HG03103 (cell line): ENCODE results near the gene CCL24.
"Not testable (repeated sequence)": the region's sequence is repeated elsewhere in the genome, so short reads cannot be mapped to it uniquely, and the experiment has no call there.

ENCODE experiments used
- ATAC-seq: cut with Tn5 transposase; IDR thresholded peaks from one replicate; pipeline ENCODE4 v1.9.1; 2021; ENCODE audit warnings: low read depth; ENCODE audit not compliant: unreplicated experiment

CCL24 gene, protein sequence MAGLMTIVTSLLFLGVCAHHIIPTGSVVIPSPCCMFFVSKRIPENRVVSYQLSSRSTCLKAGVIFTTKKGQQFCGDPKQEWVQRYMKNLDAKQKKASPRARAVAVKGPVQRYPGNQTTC

DNA sequence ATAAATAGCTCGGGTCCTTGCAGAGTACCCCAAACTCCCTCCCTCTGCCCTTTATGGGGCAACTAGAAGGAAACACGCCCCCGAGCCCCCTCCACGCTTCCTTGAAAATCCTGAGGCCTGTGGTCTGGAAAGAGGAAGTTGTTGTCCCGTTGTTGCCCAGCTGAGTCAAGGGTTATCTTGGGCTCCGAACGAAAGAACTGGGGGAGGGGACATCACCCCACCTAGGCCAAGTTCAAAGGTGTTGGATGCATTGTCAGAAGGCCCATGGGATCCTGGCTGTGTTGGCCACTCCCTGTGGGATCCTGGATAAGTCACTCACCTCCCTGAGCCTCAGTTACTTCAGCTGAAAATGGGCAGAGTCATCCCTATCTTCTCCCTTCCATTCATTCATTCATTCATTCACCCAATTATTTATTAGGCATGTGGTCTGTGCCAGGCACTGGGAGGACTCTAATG is at the start of gene CCL24:
Gene CCL24, minus strand, starts transcription at position 26 of the 456 bp plus-strand sequence. CDS start 91 bp downstream, outside the sequence.
- ATAC-seq: no peak

DNA sequence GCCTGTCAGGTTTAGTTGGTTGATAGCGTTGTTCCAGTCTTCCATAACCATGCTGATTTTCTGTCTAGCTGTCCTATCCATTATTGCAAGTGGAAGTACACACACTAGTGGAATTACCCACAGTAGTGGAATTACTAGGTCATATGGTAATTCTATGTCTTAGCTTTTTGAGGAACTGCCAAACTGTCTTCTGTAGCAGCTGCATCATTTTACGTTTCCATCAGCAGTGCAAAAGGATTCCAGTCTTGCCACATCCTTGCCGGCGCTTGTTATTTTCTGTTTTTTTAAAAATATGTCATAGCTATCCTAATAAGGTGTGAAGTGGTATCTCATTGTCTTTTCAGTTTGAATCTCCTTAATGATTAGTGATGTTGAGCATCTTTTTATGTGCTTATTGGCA is 48.0 kb upstream of the CCL24 start:
- ATAC-seq: no peak

DNA sequence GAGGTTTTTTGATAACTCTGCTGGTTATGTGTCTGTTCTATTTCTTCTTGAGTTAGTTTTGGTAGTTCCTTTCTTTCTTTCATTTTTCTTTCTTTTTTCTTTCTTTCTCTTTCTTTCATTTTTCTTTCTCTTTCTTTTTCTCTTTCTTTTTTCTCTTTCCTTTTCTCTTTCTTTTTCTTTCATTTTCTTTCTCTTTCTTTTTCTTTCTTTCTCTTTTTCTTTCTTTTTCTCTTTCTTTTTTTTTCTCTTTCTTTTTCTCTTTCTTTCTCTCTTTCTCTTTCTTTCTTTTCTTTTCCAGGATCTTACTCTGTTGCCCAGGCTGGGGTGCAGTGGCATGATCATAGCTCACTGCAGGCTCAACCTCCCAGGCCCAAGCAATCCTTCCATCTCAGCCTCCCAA is 44.8 kb upstream of the CCL24 start:
- ATAC-seq: no peak

DNA sequence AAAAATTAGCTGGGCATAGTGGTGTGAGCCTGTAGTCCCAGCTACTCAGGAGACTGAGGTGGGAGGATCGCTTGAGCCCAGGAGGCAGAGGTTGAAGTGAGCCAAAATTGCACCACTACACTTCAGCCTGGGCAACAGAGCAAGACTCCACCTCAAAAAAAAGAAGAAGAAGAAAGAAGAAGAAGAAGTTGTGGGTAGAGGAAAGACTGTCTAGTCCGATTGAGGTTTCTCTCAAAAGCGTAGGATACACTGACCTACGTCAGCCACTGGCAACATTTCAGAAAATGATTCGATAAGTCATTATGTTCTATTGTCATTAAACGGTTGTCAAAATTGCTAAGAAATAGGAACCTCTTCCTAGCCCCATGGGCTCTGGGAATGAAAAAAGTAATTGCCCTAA is 42.9 kb upstream of the CCL24 start:
- ATAC-seq: no peak

DNA sequence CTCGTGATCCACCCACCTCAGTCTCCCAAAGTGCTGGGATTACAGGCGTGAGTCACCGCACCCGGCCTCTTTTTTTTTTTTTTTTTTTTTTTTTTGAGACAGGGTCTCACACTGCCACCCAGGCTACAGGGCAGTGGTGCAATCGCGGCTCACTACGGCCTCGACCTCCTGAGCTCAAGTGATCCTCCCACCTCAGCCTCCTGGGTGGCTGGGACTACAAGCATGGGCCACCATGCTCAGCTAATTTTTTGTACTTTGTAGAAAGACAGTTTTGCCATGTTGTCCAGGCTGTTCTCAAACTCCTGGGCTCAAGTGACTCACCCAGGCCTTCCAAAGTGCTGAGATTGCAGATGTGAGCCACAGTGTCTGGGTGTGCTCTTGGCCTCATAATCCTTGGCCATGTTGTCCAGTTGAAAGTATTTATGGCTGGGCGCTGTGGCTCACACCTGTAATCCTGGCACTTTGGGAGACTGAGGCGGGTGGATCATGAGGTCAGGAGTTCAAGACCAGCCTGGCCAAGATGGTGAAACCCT is 41.3 kb upstream of the CCL24 start:
- not testable (repeated sequence) for ATAC-seq

DNA sequence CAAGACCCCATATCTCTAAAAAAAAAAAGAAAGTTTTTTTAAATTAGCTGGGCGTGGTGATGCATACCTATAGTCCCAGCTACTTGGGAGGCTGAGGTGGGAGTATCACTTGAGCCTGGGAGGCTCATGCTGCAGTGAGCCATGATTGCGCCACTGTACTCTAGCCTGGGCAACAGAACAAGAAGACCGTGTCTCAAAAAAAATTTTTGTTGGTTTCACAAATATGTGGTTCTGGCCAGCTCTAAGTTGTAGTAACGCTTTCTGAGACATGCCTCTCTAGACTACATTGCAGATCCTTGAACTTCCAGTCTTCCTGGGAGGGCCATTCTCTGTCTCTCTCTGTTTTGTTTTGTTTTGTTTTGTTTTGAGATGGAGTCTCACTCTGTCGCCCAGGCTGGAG is 40.6 kb upstream of the CCL24 start:
- ATAC-seq: no peak

DNA sequence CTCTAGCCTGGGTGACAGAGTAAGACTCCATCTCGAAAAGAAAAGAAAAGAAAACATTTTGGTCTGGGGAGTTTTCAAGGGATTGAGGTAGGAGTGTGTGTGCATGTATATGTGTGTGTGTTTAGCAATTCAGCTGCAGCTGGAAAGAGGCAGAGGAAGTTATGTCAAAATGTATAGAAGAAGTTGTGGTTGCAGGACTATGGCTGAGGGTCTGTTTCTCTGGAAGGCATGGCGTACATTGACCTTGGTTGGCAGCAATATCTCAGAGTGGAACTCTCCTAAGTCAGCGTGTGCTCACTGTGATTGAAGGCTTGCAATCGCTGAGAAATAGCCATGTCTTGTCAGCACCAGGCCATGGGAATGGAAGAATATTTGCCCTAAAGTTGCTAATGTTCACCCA is 36.6 kb upstream of the CCL24 start:
- ATAC-seq: no peak

DNA sequence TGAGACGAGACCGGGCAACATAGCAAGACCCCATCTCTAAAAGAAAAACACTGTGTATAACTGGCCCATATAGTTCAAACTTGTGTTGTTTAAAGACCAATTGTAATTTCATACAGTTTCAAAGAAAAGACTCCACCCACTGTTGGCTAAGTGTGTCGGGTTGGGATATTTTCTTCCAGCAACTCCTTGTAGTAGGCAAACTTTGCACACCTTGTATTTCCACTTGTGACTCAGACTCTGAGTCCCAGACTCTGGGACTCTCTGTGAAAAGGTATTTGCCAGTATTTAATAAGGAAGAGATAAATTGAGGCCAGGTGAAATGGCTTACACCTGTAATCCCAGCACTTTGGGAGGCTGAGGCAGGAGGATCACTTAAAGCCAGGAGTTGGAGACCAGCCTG is 36.0 kb upstream of the CCL24 start:
- no peak for ATAC-seq

DNA sequence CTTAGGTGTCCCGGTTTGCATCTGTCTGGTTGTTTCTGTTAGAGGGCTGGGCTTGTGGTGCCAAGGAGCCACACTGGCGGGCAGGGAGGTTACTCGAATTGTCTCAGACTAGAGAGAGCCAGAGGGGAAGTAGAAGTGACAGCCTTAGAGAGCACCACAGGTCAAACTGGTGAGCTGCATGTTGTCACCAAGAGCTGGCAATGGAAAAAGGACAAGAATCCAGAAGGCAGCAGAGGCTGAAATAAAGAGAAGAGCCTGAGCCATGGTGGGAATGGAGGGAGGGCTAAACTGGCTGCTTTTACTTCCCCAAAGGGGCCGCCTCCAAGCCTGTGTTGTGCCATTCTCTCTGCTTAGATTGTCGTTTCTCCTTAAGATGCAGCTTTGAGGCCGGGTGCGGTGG is 34.1 kb upstream of the CCL24 start:
- no peak for ATAC-seq

DNA sequence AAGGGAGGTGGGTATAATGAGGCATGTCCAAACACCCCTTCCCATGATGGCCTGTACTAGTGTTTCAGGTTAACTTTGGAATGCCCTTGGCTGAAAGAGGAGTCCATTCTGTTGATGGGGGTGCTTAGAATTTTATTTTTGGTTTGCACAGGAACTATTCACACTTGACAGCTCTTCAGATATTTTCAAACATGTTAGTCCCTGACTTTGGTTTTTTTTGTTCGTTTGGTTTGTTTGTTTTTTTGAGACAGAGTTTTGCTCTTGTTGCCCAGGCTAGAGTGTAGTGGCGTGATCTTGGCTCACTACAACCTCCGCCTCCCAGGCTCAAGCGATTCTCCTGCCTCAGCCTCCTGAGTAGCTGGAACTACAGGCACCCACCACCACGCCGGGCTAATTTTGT is 31.5 kb upstream of the CCL24 start:
- ATAC-seq: not testable (repeated sequence)

DNA sequence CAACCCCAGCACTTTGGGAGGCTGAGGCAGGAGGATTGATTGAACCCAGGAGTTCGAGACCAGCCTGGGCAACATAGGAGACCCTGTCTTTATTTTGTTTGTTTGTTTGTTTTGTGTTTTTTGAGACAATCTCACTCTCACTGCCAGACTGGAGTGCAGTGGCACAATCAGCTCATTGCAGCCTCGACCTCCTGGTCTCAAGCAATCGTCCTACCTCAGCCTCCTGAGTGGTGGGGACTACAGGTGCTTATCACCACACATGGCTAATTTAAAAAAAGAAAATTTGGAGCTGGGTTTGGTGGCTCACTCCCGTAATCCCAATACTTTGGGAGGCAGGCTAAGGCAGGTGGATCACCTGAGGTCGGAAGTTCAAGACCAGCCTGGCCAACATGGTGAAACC is 30.6 kb upstream of the CCL24 start:
- ATAC-seq: no peak

DNA sequence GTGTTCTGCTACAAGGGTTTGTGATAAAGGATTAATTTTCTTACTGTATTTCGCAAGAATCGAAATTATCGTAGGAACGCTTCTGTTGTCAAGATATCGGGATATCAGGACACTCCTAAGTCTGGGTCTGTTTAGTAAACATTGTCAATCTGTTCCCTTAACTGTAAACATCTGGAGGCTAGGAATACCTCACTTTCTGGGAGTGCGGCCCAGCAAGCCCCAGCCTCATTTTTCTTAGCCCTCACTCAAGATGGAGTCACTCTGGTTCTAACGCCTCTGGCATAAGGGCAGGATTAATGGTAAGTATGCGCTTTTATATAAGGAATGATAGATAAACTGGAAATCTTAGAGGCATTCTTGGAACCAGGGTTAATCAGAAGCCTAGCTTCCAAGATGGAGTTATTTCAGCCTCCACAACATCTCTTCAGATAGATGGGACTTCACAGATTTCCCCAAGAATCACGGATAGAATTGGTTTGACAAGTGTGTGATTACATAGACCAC is 30.1 kb upstream of the CCL24 start:
- no peak for ATAC-seq

DNA sequence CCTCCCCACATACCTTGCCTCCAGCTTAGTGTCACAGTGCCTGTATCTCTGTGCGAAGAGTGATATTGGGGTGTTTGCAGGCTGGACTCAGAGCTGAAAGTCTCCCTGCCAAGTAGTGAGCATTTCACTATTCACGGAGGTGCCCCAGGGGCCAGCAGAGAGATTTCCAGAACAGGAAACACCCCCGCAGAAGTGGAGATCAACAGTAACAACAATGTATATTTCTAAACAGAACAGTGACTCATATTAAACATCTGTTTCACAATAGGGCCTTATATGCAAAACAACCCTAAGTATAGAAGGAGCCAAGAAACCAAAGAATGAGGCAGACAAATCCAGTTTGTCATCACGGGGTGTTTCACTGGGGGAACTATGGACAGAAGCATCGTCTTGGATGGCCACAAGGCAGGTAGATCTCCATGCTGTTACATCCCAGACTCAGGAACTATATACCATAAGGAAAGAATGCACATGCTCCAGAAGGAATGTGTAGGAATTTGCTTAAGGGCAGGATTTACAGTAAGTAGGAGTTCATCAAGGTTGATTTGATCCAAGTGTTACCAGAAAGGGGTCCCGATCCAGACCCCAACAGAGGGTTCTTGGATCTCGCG is 29.3 kb upstream of the CCL24 start:
- peak; percentile 84 for ATAC-seq

DNA sequence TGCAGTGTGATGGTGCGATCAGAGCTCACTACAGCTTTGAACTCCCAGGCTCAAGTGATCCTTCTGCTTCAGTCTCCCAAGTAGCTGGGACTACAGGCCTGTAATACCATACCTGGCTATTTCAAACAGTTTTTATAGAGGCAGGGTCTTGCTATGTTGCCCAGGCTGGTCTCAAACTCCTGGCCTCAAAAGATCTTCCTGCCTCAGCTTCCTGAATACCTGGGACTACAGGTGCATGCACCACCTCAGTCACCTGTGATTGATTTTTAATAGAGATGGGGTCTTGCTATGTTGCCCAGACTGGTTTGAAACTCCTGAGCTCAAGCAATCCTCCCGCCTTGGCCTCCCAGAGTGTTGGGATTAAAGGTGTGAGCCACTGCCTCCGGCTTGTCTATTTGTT is 26.4 kb upstream of the CCL24 start:
- no peak for ATAC-seq

DNA sequence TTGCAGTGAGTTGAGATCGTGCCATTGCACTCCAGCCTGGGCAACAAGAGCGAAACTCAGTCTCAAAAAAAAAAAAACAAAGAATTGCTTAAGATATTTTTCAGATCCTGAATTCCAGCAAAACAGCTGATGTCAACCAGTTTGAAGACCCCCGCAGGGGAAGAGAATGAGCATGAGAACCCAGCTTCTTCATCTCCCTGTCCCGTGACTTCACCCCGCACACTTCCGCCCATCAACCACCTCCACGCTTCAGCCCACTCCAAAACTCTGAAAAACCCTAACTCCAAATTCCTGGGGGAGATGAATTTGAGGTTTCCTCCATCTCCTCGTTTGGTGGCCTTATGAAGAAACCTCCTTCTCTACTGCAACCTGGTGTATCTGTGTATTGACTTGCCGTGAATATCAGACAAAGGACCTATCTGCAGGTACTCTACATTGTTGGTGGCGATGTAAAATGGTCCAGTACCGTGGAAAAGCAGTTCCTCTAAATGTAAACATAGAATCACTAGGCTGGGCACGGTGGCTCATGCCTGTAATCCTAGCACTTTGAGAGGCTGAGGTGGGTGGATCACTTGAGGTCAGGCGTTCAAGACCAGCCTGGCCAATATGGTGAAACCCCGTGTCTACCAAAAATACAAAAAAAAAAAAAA is 24.8 kb upstream of the CCL24 start:
- ATAC-seq: not testable (repeated sequence)

DNA sequence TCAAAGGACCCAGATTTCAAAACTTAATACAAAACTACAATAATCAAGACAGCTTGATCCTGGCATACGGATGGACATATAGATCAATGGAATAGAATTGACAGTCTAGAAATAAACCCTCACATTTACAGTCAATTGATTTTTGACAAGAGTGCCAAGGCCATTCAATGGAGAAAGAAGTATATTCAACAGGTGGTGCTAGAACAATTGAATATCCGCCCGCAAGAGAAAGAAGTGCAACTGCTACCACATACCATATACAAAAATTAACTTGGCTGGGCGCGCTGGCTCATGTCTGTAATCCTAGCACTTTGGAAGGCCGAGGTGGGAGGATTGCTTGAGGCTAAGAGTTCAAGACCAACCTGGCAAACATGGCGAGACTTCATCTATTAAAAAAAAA is 23.2 kb upstream of the CCL24 start:
- no peak for ATAC-seq

DNA sequence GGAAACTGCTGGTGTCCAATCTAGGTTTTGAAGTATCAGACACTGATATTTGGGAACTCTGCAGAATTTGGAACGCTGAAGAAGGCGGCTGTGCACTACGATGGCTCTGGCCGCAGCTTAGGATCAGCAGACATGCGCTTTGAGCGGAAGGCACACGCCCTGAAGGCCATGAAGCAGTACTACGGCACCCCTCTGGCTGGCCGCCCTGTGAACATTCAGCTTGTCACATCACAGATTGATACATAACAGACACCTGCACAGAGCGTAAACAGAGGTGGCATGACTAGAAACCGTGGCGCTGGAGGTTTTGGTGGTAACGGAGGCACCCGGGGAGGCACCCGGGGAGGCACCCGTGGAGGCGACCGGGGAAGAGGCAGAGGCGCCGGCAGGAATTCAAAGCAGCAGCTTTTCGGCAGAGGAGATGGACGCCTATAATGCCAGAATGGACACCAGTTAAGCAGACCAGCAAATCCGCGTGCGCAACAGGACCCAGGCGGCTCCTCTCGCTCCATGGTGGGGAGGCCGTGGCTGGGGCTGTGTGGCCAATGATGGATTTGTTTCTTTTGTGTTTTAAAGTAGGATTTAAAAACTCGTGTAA is 22.2 kb upstream of the CCL24 start:
- no peak for ATAC-seq

DNA sequence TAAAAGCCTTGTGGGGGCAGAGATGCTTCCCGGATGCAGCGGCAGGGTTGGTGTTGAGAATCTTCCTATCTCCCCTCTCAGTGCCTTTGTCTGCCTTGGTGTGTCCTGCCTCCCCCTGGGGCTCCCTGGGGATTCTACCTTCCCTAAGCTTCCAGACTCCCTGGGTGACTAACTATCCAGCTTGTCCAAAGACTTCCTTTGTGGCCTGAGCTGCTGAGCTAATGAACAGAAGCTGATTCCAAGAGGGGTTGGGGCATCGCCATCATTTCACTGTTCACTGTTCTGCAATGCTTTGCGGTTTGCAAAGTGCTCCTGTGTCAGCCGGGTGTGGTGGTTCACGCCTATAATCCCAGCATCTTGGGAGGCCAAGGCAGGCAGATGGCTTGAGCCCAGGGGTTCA is 20.1 kb upstream of the CCL24 start:
- not testable (repeated sequence) for ATAC-seq

DNA sequence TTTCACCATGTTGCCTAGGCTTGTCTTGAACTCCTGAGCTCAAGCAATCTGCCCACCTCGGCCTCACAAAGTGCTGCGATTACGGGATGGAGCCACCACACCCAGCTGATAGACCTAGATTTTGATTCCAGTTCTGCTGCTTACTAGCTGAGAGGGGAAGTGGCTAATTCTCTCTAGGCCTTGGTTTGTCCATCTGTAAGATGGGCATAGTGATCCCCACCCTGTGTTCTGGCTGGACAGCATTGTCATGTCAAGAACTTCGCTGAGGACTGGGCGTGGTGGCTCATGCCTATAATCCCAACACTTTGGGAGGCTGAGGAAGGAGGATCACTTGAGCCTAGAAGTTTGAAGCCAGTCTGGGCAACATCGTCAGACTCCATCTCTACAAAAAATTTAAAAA is 17.4 kb upstream of the CCL24 start:
- no peak for ATAC-seq

DNA sequence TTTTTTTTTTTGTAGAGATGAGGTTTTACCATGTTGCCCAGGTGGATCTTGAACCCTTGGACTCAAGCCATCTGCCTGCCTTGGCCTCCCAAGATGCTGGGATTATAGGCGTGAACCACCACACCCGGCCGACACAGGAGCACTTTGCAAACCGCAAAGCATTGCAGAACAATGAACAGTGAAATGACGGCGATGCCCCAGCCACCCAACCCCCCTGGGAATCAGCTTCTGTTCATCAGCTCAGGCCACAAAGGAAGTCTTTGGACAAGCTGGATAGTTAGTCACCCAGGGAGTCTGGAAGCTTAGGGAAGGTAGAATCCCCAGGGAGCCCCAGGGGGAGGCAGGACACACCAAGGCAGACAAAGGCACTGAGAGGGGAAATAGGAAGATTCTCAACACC is 16.1 kb upstream of the CCL24 start:
- not testable (repeated sequence) for ATAC-seq

DNA sequence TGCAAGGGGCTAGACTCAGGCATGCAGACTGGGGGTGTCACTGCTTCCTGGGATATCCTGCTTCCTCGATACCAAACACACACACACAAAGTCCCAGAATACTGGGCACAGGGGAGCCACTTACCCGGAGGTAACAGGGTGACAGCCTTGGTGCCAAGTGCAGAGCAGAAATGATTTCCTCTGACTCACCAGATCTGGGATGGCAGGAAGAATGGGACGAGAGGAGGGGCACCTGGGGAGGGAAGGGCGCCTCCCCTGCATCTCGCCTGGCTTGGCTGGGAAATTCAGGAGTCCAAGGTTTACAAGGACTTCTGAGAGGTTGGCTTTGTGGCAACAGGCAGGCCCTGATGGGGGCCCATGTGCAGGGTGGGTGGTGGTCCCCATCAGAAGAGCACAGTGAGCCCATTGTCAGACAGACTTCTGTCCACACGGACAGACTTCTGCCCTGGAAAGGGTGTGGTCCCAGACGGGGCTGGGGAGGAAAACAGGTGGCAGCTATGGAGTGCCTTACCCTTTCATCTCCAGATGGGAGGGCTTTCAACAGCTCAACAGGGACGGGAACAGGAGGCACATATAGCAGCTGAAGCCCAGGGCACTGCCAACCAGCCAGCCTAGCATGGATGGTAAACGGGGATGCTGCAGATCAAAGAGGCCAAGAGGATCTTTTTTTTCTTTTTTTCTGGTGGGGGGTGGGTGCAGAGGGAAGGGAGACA is 9.7 kb upstream of the CCL24 start:
- no peak for ATAC-seq
